CD4-positive, alpha-beta memory T cell (primary cell): ENCODE measurements around the gene EPHA1. TPM values are rescaled to one million over a fixed set of nuclear protein-coding genes. Genes with fewer than 3 reads are reported as not detected.

Experiments used
- CTCF ChIA-PET: fragments of 350-600 bp; sonication (Branson Sonifier 250); formaldehyde crosslinking; loops from one replicate; lab custom pipeline; 2021; ENCODE audit warnings: inconsistent platforms; ENCODE audit not compliant: partially characterized antibody; lab: Charles Lee
- POLR2A ChIA-PET: fragments of 350-600 bp; sonication (Branson Sonifier 250); formaldehyde crosslinking; loops from one replicate; lab custom pipeline; 2021; ENCODE audit not compliant: partially characterized antibody; lab: Charles Lee
- DNase-seq, 5 donors: peaks; one replicate each; pipeline versions ENCODE4 v3.0.0 to v3.0.0-alpha.2; 2020 to 2022; ENCODE audit warnings: mixed read lengths in 1 of 5
- H3K27ac ChIP-seq: one replicate; pipeline ENCODE4 v1.7.0; 2013; ENCODE audit warnings: low read depth, low read length
- H3K27me3 ChIP-seq: 2 replicates; pipeline ENCODE4 v1.7.0; 2013; ENCODE audit warnings: mild to moderate bottlenecking, low read length, moderate library complexity; ENCODE audit not compliant: insufficient read depth
- H3K36me3 ChIP-seq: 2 replicates; pipeline ENCODE4 v1.7.0; 2013; ENCODE audit warnings: mild to moderate bottlenecking, low read length, moderate library complexity; ENCODE audit not compliant: insufficient read depth
- H3K4me1 ChIP-seq: 2 replicates; pipeline ENCODE4 v1.7.0; 2013; ENCODE audit warnings: mild to moderate bottlenecking, low read length, moderate library complexity; ENCODE audit not compliant: insufficient read depth
- H3K4me3 ChIP-seq, 2 donors: one replicate each; pipeline ENCODE4 v1.7.0; 2013; ENCODE audit warnings: low read length in 2 of 2, mild to moderate bottlenecking in 1 of 2
- H3K9me3 ChIP-seq, 2 donors: one replicate each; pipeline ENCODE4 v1.7.0; 2013; ENCODE audit warnings: low read length in 2 of 2, control low read depth in 1 of 2; ENCODE audit not compliant: control insufficient read depth in 1 of 2
- H3K27ac Mint-ChIP-seq, 7 donors: one replicate each; pipeline ENCODE4 v1.8.0; 2020 to 2021; ENCODE audit warnings: mixed read lengths in 7 of 7, mild to moderate bottlenecking in 6 of 7, inconsistent platforms in 3 of 7, moderate library complexity in 3 of 7
- H3K27me3 Mint-ChIP-seq, 2 donors: one replicate each; pipeline ENCODE4 v1.8.0; 2020 to 2021; ENCODE audit warnings: mixed read lengths in 2 of 2
- H3K36me3 Mint-ChIP-seq, 2 donors: one replicate each; pipeline ENCODE4 v1.8.0; 2020 to 2021; ENCODE audit warnings: mixed read lengths in 2 of 2, inconsistent platforms in 1 of 2, mild to moderate bottlenecking in 1 of 2
- H3K4me1 Mint-ChIP-seq, 4 donors: one replicate each; pipeline ENCODE4 v1.8.0; 2020 to 2021; ENCODE audit warnings: mixed read lengths in 4 of 4, mild to moderate bottlenecking in 1 of 4
- H3K4me3 Mint-ChIP-seq, 8 donors: one replicate each; pipeline ENCODE4 v1.8.0; 2020 to 2021; ENCODE audit warnings: mixed read lengths in 8 of 8, mild to moderate bottlenecking in 7 of 8, moderate library complexity in 6 of 8, inconsistent platforms in 3 of 8
- H3K9me3 Mint-ChIP-seq, 8 donors: one replicate each; pipeline ENCODE4 v1.8.0; 2020 to 2021; ENCODE audit warnings: mixed read lengths in 8 of 8, mild to moderate bottlenecking in 5 of 8, inconsistent platforms in 3 of 8, moderate library complexity in 1 of 8
- intact Hi-C: fragments of 100-400 bp; cut with micrococcal nuclease; formaldehyde crosslinking; loops from one replicate; pipeline ENCODE4 v1.15.1; 2023
- polyA plus RNA-seq, 2 donors: library from polyadenylated mRNA; unstranded; fragments of 300-500 nt; fragmentation: Illumina TruSeq; gene quantifications; one replicate each; pipeline ENCODE4 v1.2.3, GENCODE V29; 2021
- total RNA-seq, 2 experiments: library from RNA; stranded (reverse); gene quantifications; one replicate each; pipeline ENCODE4 v1.2.3, GENCODE V29; 2021

Gene EPHA1
- total and polyA plus RNA-seq, 4 experiments from 2014 or later, result 4.2 to 34.4 (median 22.5) TPM

GRCh38 chr7:143444063-143444782 is 35.6 kb upstream of the EPHA1 start:
- H3K36me3 Mint-ChIP-seq, result peaks cover 0 to 7% of the 10 kb centered on the region in 2 donors
- DNase-seq, result no peak
- no peak overlapping the region for H3K4me3 ChIP-seq
- POLR2A ChIA-PET, result no interaction called here
- H3K36me3 ChIP-seq, result no peaks in the 10 kb centered on the region
- no peak overlapping the region for H3K4me3 Mint-ChIP-seq
- no peaks in the 10 kb centered on the region for H3K4me1 Mint-ChIP-seq
- no peak overlapping the region for H3K27ac ChIP-seq
- CTCF ChIA-PET, result no interaction called here
- intact Hi-C loops, result no loop called here
- H3K9me3 ChIP-seq, result no peaks in the 10 kb centered on the region
- H3K4me1 ChIP-seq, result no peaks in the 10 kb centered on the region
- peaks cover 0 to 1% of the 10 kb centered on the region in 2 donors for H3K27me3 Mint-ChIP-seq
- no peak overlapping the region for H3K27ac Mint-ChIP-seq
- H3K27me3 ChIP-seq, result no peaks in the 10 kb centered on the region
- no peaks in the 10 kb centered on the region for H3K9me3 Mint-ChIP-seq

- no peak for DNase-seq
- POLR2A ChIA-PET, result no interaction called here
- H3K27me3 Mint-ChIP-seq, result no peaks in the 10 kb centered on the region
- no peak within 1 kb of the TSS for H3K4me3 Mint-ChIP-seq
- CTCF ChIA-PET, result no interaction called here
- Histone ChIP-seq H3K36me3 (no peaks in the 10 kb centered on the region), H3K4me3 (no peak within 1 kb of the TSS), H3K9me3 (no peaks in the 10 kb centered on the region), H3K4me1 (no peaks in the 10 kb centered on the region), H3K27ac (no peak within 1 kb of the TSS), H3K27me3 (no peaks in the 10 kb centered on the region)
- H3K36me3 Mint-ChIP-seq, result peaks cover 0 to 10% of the 10 kb centered on the region in 2 donors
- peaks cover under 1 to 3% (median under 1%) of the 10 kb centered on the region in 4 donors for H3K4me1 Mint-ChIP-seq
- intact Hi-C loops, result no loop called here
- no peaks in the 10 kb centered on the region for H3K9me3 Mint-ChIP-seq
- no peak within 1 kb of the TSS for H3K27ac Mint-ChIP-seq
Observed at GRCh38 chr7:143443153-143443552, 34.5 kb upstream of the EPHA1 start, which contains the start of gene TAS2R60. TSS of gene TAS2R60 (plus strand) at chr7:143443453. CDS start at chr7:143443453, 0 bp downstream.

GRCh38 chr7:143439866-143440265 is 31.2 kb upstream of the EPHA1 start:
- peaks cover 10 to 16% (median 12%) of the 10 kb centered on the region in 4 donors for H3K4me1 Mint-ChIP-seq
- H3K4me3 Mint-ChIP-seq, result no peak overlapping the region
- H3K36me3 ChIP-seq, result no peaks in the 10 kb centered on the region
- peaks cover 3 to 14% of the 10 kb centered on the region in 2 donors for H3K36me3 Mint-ChIP-seq
- no peaks in the 10 kb centered on the region for H3K27me3 ChIP-seq
- no peak overlapping the region for H3K4me3 ChIP-seq
- peaks cover 9% of the 10 kb centered on the region for H3K4me1 ChIP-seq
- CTCF ChIA-PET, result interaction anchor here (0.7 to 0.8 kb wide), 2 partner anchors 15 to 225 kb away, joined by 3 read pairs; no protein-coding TSS in a partner anchor
- H3K27me3 Mint-ChIP-seq, result no peaks in the 10 kb centered on the region
- POLR2A ChIA-PET, result no interaction called here
- no peak overlapping the region for H3K27ac ChIP-seq
- no peaks in the 10 kb centered on the region for H3K9me3 Mint-ChIP-seq
- intact Hi-C loops, result no loop called here
- no peaks in the 10 kb centered on the region for H3K9me3 ChIP-seq
- no peak overlapping the region for H3K27ac Mint-ChIP-seq
- DNase-seq, result no peak

GRCh38 chr7:143437578-143437977 is 28.9 kb upstream of the EPHA1 start:
- peaks cover 3 to 21% of the 10 kb centered on the region in 2 donors for H3K36me3 Mint-ChIP-seq
- peak overlapping the region in 6 of 7 donors; percentile 7 to 29 (median 14) for H3K27ac Mint-ChIP-seq
- peak overlapping the region in 2 of 8 donors; percentile 5 to 12 for H3K4me3 Mint-ChIP-seq
- ChIA-PET CTCF (no interaction called here), POLR2A (no interaction called here)
- no peak for DNase-seq
- no peaks in the 10 kb centered on the region for H3K27me3 ChIP-seq
- H3K4me3 ChIP-seq, result no peak overlapping the region
- H3K9me3 Mint-ChIP-seq, result no peaks in the 10 kb centered on the region
- no peak overlapping the region for H3K27ac ChIP-seq
- intact Hi-C loops, result no loop called here
- no peaks in the 10 kb centered on the region for H3K9me3 ChIP-seq
- H3K4me1 ChIP-seq, result peaks cover 9% of the 10 kb centered on the region
- H3K36me3 ChIP-seq, result no peaks in the 10 kb centered on the region
- H3K4me1 Mint-ChIP-seq, result peaks cover 10 to 16% (median 12%) of the 10 kb centered on the region in 4 donors
- no peaks in the 10 kb centered on the region for H3K27me3 Mint-ChIP-seq

GRCh38 chr7:143436325-143436946 is 27.8 kb upstream of the EPHA1 start:
- ChIA-PET CTCF (interaction anchor here (0.7 kb wide), 1 partner anchor 140 kb away, joined by 3 read pairs; no protein-coding TSS in a partner anchor), POLR2A (no interaction called here)
- DNase-seq, result no peak
- Mint-ChIP-seq H3K9me3 (no peaks in the 10 kb centered on the region), H3K4me1 (peaks cover 10 to 20% (median 12%) of the 10 kb centered on the region in 4 donors), H3K36me3 (peaks cover 4 to 17% of the 10 kb centered on the region in 2 donors), H3K27me3 (no peaks in the 10 kb centered on the region), H3K4me3 (no peak overlapping the region), H3K27ac (peak overlapping the region in 2 of 7 donors; percentile 32 to 62)
- peaks cover 9% of the 10 kb centered on the region for H3K4me1 ChIP-seq
- H3K27ac ChIP-seq, result no peak overlapping the region
- H3K4me3 ChIP-seq, result no peak overlapping the region
- no peaks in the 10 kb centered on the region for H3K27me3 ChIP-seq
- intact Hi-C loops, result no loop called here
- H3K36me3 ChIP-seq, result no peaks in the 10 kb centered on the region
- no peaks in the 10 kb centered on the region for H3K9me3 ChIP-seq

GRCh38 chr7:143435266-143435665 is 26.6 kb upstream of the EPHA1 start:
- POLR2A ChIA-PET, result no interaction called here

GRCh38 chr7:143434660-143435059 is 26.0 kb upstream of the EPHA1 start:
- H3K27me3 ChIP-seq, result no peaks in the 10 kb centered on the region
- H3K4me3 ChIP-seq, result no peak overlapping the region
- Mint-ChIP-seq H3K27me3 (peaks cover 0 to 1% of the 10 kb centered on the region in 2 donors), H3K4me1 (peaks cover 12 to 20% (median 12%) of the 10 kb centered on the region in 4 donors), H3K27ac (no peak overlapping the region), H3K36me3 (peaks cover 4 to 19% of the 10 kb centered on the region in 2 donors), H3K9me3 (peaks cover 0 to 3% (median 0%) of the 10 kb centered on the region in 8 donors), H3K4me3 (no peak overlapping the region)
- no peak for DNase-seq
- intact Hi-C loops, result no loop called here
- ChIA-PET CTCF (no interaction called here), POLR2A (no interaction called here)
- H3K36me3 ChIP-seq, result no peaks in the 10 kb centered on the region
- H3K27ac ChIP-seq, result no peak overlapping the region
- H3K4me1 ChIP-seq, result peaks cover 9% of the 10 kb centered on the region
- H3K9me3 ChIP-seq, result no peaks in the 10 kb centered on the region

More at GRCh38 chr7:143435266-143435665, 26.6 kb upstream of the EPHA1 start:
- Histone ChIP-seq H3K27ac (no peak overlapping the region), H3K36me3 (no peaks in the 10 kb centered on the region), H3K4me3 (no peak overlapping the region), H3K27me3 (no peaks in the 10 kb centered on the region), H3K4me1 (peaks cover 9% of the 10 kb centered on the region), H3K9me3 (no peaks in the 10 kb centered on the region)
- peaks cover 10 to 20% (median 12%) of the 10 kb centered on the region in 4 donors for H3K4me1 Mint-ChIP-seq
- H3K36me3 Mint-ChIP-seq, result peaks cover 4 to 20% of the 10 kb centered on the region in 2 donors
- no peak overlapping the region for H3K4me3 Mint-ChIP-seq
- CTCF ChIA-PET, result no interaction called here
- peaks cover 0 to 3% (median 0%) of the 10 kb centered on the region in 8 donors for H3K9me3 Mint-ChIP-seq
- no peaks in the 10 kb centered on the region for H3K27me3 Mint-ChIP-seq
- H3K27ac Mint-ChIP-seq, result no peak overlapping the region
- intact Hi-C loops, result no loop called here
- no peak for DNase-seq
